Endothelial cell of umbilical vein (primary cell): ENCODE results near the gene CELSR1. TPM values are rescaled to one million over a fixed set of nuclear protein-coding genes. Genes with fewer than 3 reads are reported as not detected.

Experiments
- BruUV-seq: library from RNA; stranded (reverse); fragments of 400-500 nt; replicated peaks from 2 replicates; lab custom pipeline; 2021; lab: Mats Ljungman, UMichigan
- CTCF ChIA-PET: fragments of 300-600, 350-600 bp; sonication (Branson Sonifier 250); formaldehyde crosslinking; loops from one replicate; lab custom pipeline; 2021; ENCODE audit warnings: antibody characterized with exemption, inconsistent platforms; lab: Charles Lee
- POLR2A ChIA-PET: fragments of 300-600, 350-600 bp; sonication (Branson Sonifier 250); formaldehyde crosslinking; loops from one replicate; lab custom pipeline; 2021; ENCODE audit warnings: antibody characterized with exemption, inconsistent platforms; lab: Charles Lee
- DNase-seq: peaks from one replicate; pipeline ENCODE4 v3.0.0-alpha.2; 2011; ENCODE audit warnings: low read depth, low spot score
- FAIRE-seq: peaks from 2 replicates; lab custom pipeline; 2011; peaks lifted over from hg19 to GRCh38; lab: Jason Lieb, UNC
- H2AFZ ChIP-seq: 2 replicates; pipeline ENCODE4 v1.6.0; 2012; ENCODE audit warnings: low read depth, low read length, control low read depth, inconsistent platforms
- H3K27ac ChIP-seq: 2 replicates; pipeline ENCODE4 v1.5.1; 2011; ENCODE audit warnings: low read depth, mild to moderate bottlenecking, control low read depth, low read length, moderate library complexity; ENCODE audit not compliant: insufficient read depth
- H3K27me3 ChIP-seq, 2 experiments: 2 replicates each; pipeline versions ENCODE4 v1.6.0 to v1.6.1; 2011; ENCODE audit warnings: low read length in 2 of 2, mixed read lengths in 1 of 2; ENCODE audit not compliant: control insufficient read depth in 2 of 2, insufficient read depth in 2 of 2
- H3K36me3 ChIP-seq, 2 experiments: 2 replicates in 1 of 2; 3 replicates in 1 of 2; pipeline ENCODE4 v1.5.1; 2011; ENCODE audit warnings: low read length in 2 of 2, mild to moderate bottlenecking in 1 of 2, moderate library complexity in 1 of 2; ENCODE audit not compliant: control insufficient read depth in 2 of 2, insufficient read depth in 2 of 2; ENCODE audit errors: extremely low read depth in 1 of 2
- H3K4me1 ChIP-seq: 3 replicates; pipeline ENCODE4 v1.5.1; 2011; ENCODE audit warnings: mild to moderate bottlenecking, low read length; ENCODE audit not compliant: control insufficient read depth, insufficient read depth; ENCODE audit errors: extremely low read depth
- H3K4me2 ChIP-seq: 2 replicates; pipeline ENCODE4 v1.6.1; 2011; ENCODE audit warnings: low read length, control low read depth, mixed read lengths; ENCODE audit not compliant: insufficient read depth
- H3K4me3 ChIP-seq, 3 experiments: fragments of 200-600 bp in 1 of 3; sonication (generic), shearing (Covaris generic) in 1 of 3; replicated peaks in 1 of 3; 2 replicates each; pipeline ENCODE4 v1.5.1; 2011 to 2016; ENCODE audit warnings: control low read depth in 3 of 3, low read length in 3 of 3, mild to moderate bottlenecking in 2 of 3, inconsistent platforms in 1 of 3, low read depth in 1 of 3, moderate library complexity in 1 of 3; ENCODE audit not compliant: insufficient read depth in 1 of 3
- H3K79me2 ChIP-seq: 2 replicates; pipeline ENCODE4 v1.6.0; 2012; ENCODE audit warnings: low read length, inconsistent platforms; ENCODE audit not compliant: control insufficient read depth, insufficient read depth
- H3K9ac ChIP-seq: replicated peaks from 2 replicates; pipeline ENCODE3; 2011; ENCODE audit warnings: low read length, control low read depth; ENCODE audit not compliant: insufficient read depth; ENCODE audit errors: extremely low read depth
- H3K9me1 ChIP-seq: replicated peaks from 3 replicates; pipeline ENCODE4 v1.6.0; 2011; ENCODE audit warnings: mild to moderate bottlenecking, low read length; ENCODE audit not compliant: control insufficient read depth, insufficient read depth; ENCODE audit errors: extremely low read depth
- H3K9me3 ChIP-seq: replicated peaks from 2 replicates; pipeline ENCODE4 v1.5.1; 2012; ENCODE audit warnings: low read length, inconsistent platforms; ENCODE audit not compliant: control insufficient read depth, insufficient read depth
- H4K20me1 ChIP-seq: replicated peaks from 2 replicates; pipeline ENCODE3; 2011; ENCODE audit warnings: mild to moderate bottlenecking, low read length; ENCODE audit not compliant: control insufficient read depth, insufficient read depth; ENCODE audit errors: extremely low read depth
- EZH2 ChIP-seq: IDR thresholded peaks from 2 replicates; pipeline ENCODE4 v1.6.1; 2012; ENCODE audit warnings: borderline replicate concordance, low read depth, mild to moderate bottlenecking, moderate library complexity, low read length, inconsistent platforms; ENCODE audit not compliant: severe bottlenecking
- FOS ChIP-seq: IDR thresholded peaks from 2 replicates; pipeline ENCODE4 v1.6.1; 2011; ENCODE audit warnings: mild to moderate bottlenecking, low read length, moderate library complexity, borderline replicate concordance; ENCODE audit not compliant: insufficient read depth
- GATA2 ChIP-seq: IDR thresholded peaks from 2 replicates; pipeline ENCODE4 v1.7.0; 2011; ENCODE audit warnings: low read depth, mild to moderate bottlenecking, moderate library complexity, mixed read lengths, low read length; ENCODE audit not compliant: insufficient read length, insufficient read depth
- JUN ChIP-seq: IDR thresholded peaks from 2 replicates; pipeline ENCODE4 v1.6.1; 2011; ENCODE audit warnings: borderline replicate concordance, low read depth; ENCODE audit not compliant: insufficient read length, insufficient read depth
- MYC ChIP-seq: IDR thresholded peaks from one replicate; pipeline ENCODE4 v1.6.1; 2011; ENCODE audit warnings: mild to moderate bottlenecking, low read depth, low read length
- POLR2A ChIP-seq: IDR thresholded peaks from 2 replicates; pipeline ENCODE4 v1.6.1; 2012; ENCODE audit warnings: low read depth, mild to moderate bottlenecking, control low read depth, low read length
- POLR2AphosphoS5 ChIP-seq: IDR thresholded peaks from 2 replicates; pipeline ENCODE4 v1.6.1; 2012; ENCODE audit warnings: low read depth, mild to moderate bottlenecking, control low read depth, low read length, moderate library complexity; ENCODE audit not compliant: insufficient read depth
- dilution Hi-C: fragments of 300-500 bp; cut with MboI; formaldehyde crosslinking; loops from one replicate; pipeline ENCODE4 v1.15.0; 2019; ENCODE audit warnings: low sequenced_read_pairs; ENCODE audit not compliant: extremely low pct_ligation_motif_present
- intact Hi-C: fragments of 100-400 bp; cut with micrococcal nuclease; formaldehyde crosslinking; loops from one replicate; pipeline ENCODE4 v1.10.0; 2022
- polyA plus RNA-seq, 4 experiments: library from polyadenylated mRNA; depleted of rRNA in 3 of 4; stranded (reverse) in 3 of 4; unstranded in 1 of 4; fragments of >200 nt; gene quantifications; 2 replicates each; pipeline versions ENCODE4 v1.2.1 to v1.2.3, GENCODE V29; 2011 to 2012; ENCODE audit warnings: missing spikeins in 1 of 4
- total RNA-seq: library from RNA; stranded (reverse); gene quantifications from 2 replicates; pipeline ENCODE4 v1.2.3, GENCODE V29; 2021
- TF ChIP-seq, protein P1 (sequence below): IDR thresholded peaks from 2 replicates; pipeline ENCODE4 v1.6.1; 2011; ENCODE audit not compliant: insufficient read depth, insufficient read length
- TF ChIP-seq, protein P2 (sequence below), 2 donors: IDR thresholded peaks; 1 replicate in 1 of 2; 2 replicates in 1 of 2; pipeline ENCODE4 v1.5.1; 2011; ENCODE audit warnings: low read length in 2 of 2, mild to moderate bottlenecking in 2 of 2, moderate library complexity in 2 of 2, control low read depth in 1 of 2, inconsistent platforms in 1 of 2, low read depth in 1 of 2; ENCODE audit not compliant: insufficient read depth in 1 of 2; ENCODE audit errors: extremely low read depth in 1 of 2

CELSR1 gene
- total and polyA plus RNA-seq, 2 donors (not counting 3 experiments of a cell fraction or from before 2014, with no cell fraction given), result 3.7 to 5.4 TPM

DNA sequence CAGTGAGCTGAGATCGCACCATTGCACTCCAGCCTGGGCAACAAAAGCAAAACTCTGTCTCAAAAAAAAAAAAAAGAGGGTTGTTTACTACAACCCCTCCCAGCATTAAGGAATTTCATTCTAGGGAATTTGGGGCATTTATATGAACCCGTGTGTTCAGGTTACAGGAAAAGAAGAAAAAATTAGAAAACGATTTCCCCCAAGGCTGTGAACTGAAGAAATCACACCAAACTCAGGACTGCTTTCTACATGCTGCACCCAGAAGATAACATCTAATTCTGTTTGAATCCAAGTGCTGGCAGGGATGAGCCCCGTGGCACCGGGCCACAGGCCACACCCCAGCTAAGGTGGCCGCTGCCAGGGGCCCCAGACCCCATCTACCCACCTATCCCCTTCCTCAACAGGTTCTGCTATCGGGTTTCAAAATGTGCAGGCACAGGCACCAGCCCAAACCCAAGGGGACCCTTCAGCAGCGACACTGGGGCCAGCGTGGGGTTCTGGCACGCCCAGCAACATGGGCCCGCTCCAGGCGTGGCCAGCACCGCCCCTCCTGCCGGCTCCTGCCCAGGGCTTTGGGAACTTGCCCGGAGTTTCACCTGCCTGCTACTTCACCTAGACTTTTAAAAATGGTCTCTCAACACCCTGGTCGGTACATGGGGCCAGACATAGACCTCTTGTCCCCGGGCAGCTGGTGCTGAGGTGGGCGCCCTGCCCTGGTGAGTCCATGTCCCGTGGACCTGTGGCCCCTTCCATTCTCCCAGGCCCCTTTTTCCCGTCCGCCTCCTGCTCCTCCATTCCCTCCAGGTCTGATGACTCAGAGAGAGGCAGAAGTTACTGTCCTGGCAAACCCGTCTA is 11.8 kb downstream of the CELSR1 start:
- Histone ChIP-seq H3K9me1 (no peaks in the 10 kb centered on the region), H3K27me3 (peaks cover 4 to 9% of the 10 kb centered on the region in 2 experiments), H3K9me3 (no peaks in the 10 kb centered on the region), H3K9ac (no peak overlapping the region), H4K20me1 (no peaks in the 10 kb centered on the region), H3K36me3 (no peaks in the 10 kb centered on the region), H3K79me2 (no peaks in the 10 kb centered on the region), H3K4me3 (no peak overlapping the region), H3K4me1 (peaks cover 5% of the 10 kb centered on the region), H3K27ac (no peak overlapping the region), H3K4me2 (no peak overlapping the region), H2AFZ (no peak overlapping the region)
- dilution Hi-C loops, result no loop called here
- no TSS peak for BruUV-seq
- TF ChIP-seq, protein P1, sequence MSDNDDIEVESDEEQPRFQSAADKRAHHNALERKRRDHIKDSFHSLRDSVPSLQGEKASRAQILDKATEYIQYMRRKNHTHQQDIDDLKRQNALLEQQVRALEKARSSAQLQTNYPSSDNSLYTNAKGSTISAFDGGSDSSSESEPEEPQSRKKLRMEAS, result no peak
- TF ChIP-seq POLR2A, result no peak
- TF ChIP-seq, protein P2, sequence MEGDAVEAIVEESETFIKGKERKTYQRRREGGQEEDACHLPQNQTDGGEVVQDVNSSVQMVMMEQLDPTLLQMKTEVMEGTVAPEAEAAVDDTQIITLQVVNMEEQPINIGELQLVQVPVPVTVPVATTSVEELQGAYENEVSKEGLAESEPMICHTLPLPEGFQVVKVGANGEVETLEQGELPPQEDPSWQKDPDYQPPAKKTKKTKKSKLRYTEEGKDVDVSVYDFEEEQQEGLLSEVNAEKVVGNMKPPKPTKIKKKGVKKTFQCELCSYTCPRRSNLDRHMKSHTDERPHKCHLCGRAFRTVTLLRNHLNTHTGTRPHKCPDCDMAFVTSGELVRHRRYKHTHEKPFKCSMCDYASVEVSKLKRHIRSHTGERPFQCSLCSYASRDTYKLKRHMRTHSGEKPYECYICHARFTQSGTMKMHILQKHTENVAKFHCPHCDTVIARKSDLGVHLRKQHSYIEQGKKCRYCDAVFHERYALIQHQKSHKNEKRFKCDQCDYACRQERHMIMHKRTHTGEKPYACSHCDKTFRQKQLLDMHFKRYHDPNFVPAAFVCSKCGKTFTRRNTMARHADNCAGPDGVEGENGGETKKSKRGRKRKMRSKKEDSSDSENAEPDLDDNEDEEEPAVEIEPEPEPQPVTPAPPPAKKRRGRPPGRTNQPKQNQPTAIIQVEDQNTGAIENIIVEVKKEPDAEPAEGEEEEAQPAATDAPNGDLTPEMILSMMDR (IDR thresholded peaks at IDR 0.05; ENCODE audit: extremely low read depth in 1 of 2, insufficient read depth in 1 of 2, low read depth in 1 of 2, low read length in 2 of 2), result no peak
- no peak for TF ChIP-seq JUN
- TF ChIP-seq EZH2, result no peak
- no peak for TF ChIP-seq MYC
- no peak for TF ChIP-seq POLR2AphosphoS5
- TF ChIP-seq GATA2, result no peak
- no peak for TF ChIP-seq FOS
- POLR2A ChIA-PET, result no interaction called here
- FAIRE-seq, result no peak
- CTCF ChIA-PET, result no interaction called here
- intact Hi-C loops, result no loop called here
- DNase-seq, result no peak
